Loucy (cell line): ENCODE data around the gene PCBP2.
A peak's percentile ranks its signal among the peaks of the same experiment; 100 is the strongest.

Experiments
- H2AFZ ChIP-seq: fragments of 200-600 bp; sonication (generic); 2 replicates; pipeline ENCODE4 v1.6.0; 2016; ENCODE audit warnings: antibody characterized with exemption, mild to moderate bottlenecking, low read length, moderate library complexity
- H3F3A ChIP-seq: fragments of 200-600 bp; 2 replicates; pipeline ENCODE4 v1.6.0; 2016; ENCODE audit warnings: antibody characterized with exemption, low read depth, mild to moderate bottlenecking
- H3K27me3 ChIP-seq: fragments of 200-600 bp; sonication (generic); 2 replicates; pipeline ENCODE4 v1.6.1; 2014; ENCODE audit warnings: low read length, mild to moderate bottlenecking; ENCODE audit not compliant: insufficient read depth, poor library complexity, severe bottlenecking
- H3K36me3 ChIP-seq: fragments of 200-600 bp; sonication (generic); 2 replicates; pipeline ENCODE4 v1.6.1; 2016; ENCODE audit warnings: low read length; ENCODE audit not compliant: insufficient read depth
- H3K4me1 ChIP-seq: fragments of 200-600 bp; sonication (generic); 2 replicates; pipeline ENCODE4 v1.5.1; 2014; ENCODE audit warnings: low read length, mild to moderate bottlenecking; ENCODE audit not compliant: insufficient read depth, poor library complexity, severe bottlenecking
- H3K4me2 ChIP-seq: fragments of 200-600 bp; sonication (generic); 2 replicates; pipeline ENCODE4 v1.6.0; 2014; ENCODE audit warnings: antibody characterized with exemption, low read length, low read depth, mild to moderate bottlenecking; ENCODE audit not compliant: poor library complexity, severe bottlenecking
- H3K4me3 ChIP-seq: fragments of 200-600 bp; sonication (generic); 2 replicates; pipeline ENCODE4 v1.5.1; 2014; ENCODE audit warnings: low read length, mild to moderate bottlenecking, mixed read lengths; ENCODE audit not compliant: poor library complexity, severe bottlenecking
- H3K79me2 ChIP-seq: fragments of 200-600 bp; sonication (generic); 2 replicates; pipeline ENCODE4 v1.6.1; 2014; ENCODE audit warnings: low read length; ENCODE audit not compliant: insufficient read depth
- H3K9ac ChIP-seq: fragments of 200-600 bp; sonication (generic); 2 replicates; pipeline ENCODE4 v1.6.0; 2014; ENCODE audit warnings: mild to moderate bottlenecking, low read depth, low read length, moderate library complexity; ENCODE audit not compliant: poor library complexity, severe bottlenecking
- H3K9me2 ChIP-seq: fragments of 200-600 bp; sonication (generic); replicated peaks from 2 replicates; pipeline ENCODE4 v1.6.1; 2016; ENCODE audit warnings: low read depth, low read length, mixed read lengths
- H3K9me3 ChIP-seq: fragments of 200-600 bp; sonication (generic); 2 replicates; pipeline ENCODE4 v1.6.1; 2014; ENCODE audit warnings: mild to moderate bottlenecking, antibody characterized with exemption, low read length, low read depth; ENCODE audit not compliant: insufficient read depth
- H4K20me1 ChIP-seq: fragments of 200-600 bp; sonication (generic); 2 replicates; pipeline ENCODE4 v1.6.0; 2014; ENCODE audit warnings: antibody characterized with exemption, low read length, mild to moderate bottlenecking; ENCODE audit not compliant: insufficient read depth, poor library complexity, severe bottlenecking
- CTCF ChIP-seq: fragments of 200-600 bp; sonication (generic); conservative IDR thresholded peaks from 2 replicates; pipeline ENCODE4 v1.5.1; 2014; ENCODE audit warnings: mild to moderate bottlenecking, antibody characterized with exemption, low read length
- EZH2phosphoT487 ChIP-seq: fragments of 200-600 bp; IDR thresholded peaks from 2 replicates; pipeline ENCODE4 v1.6.1; 2018; ENCODE audit warnings: antibody characterized with exemption, mild to moderate bottlenecking, moderate library complexity, borderline replicate concordance

The PCBP2 gene

GRCh38 chr12:53463802-53464560 is 12.1 kb downstream of the PCBP2 start:
- no peak overlapping the region for H3K4me3 ChIP-seq
- peaks cover 100% of the 10 kb centered on the region for H3K36me3 ChIP-seq
- TF ChIP-seq EZH2phosphoT487 (no peak), CTCF (no peak)
- H3F3A ChIP-seq, result peaks cover 3% of the 10 kb centered on the region
- no peaks in the 10 kb centered on the region for H3K9me3 ChIP-seq
- peak overlapping the region; percentile 67 for H3K4me2 ChIP-seq
- no peaks in the 10 kb centered on the region for H3K9me2 ChIP-seq
- no peak overlapping the region for H2AFZ ChIP-seq
- peaks cover 98% of the 10 kb centered on the region for H4K20me1 ChIP-seq
- H3K27me3 ChIP-seq, result no peaks in the 10 kb centered on the region
- peaks cover 99% of the 10 kb centered on the region for H3K79me2 ChIP-seq
- peaks cover 47% of the 10 kb centered on the region for H3K4me1 ChIP-seq
- H3K9ac ChIP-seq, result no peak overlapping the region

GRCh38 chr12:53464685-53465418 is 12.9 kb downstream of the PCBP2 start:
- Histone ChIP-seq H3K4me1 (peaks cover 41% of the 10 kb centered on the region), H3K4me3 (no peak overlapping the region), H4K20me1 (peaks cover 91% of the 10 kb centered on the region), H3K9me3 (no peaks in the 10 kb centered on the region), H3F3A (peaks cover 3% of the 10 kb centered on the region), H2AFZ (no peak overlapping the region), H3K27me3 (no peaks in the 10 kb centered on the region), H3K4me2 (no peak overlapping the region), H3K36me3 (peaks cover 100% of the 10 kb centered on the region), H3K79me2 (peaks cover 90% of the 10 kb centered on the region), H3K9me2 (no peaks in the 10 kb centered on the region), H3K9ac (no peak overlapping the region)
- no peak for TF ChIP-seq EZH2phosphoT487
- TF ChIP-seq CTCF, result no peak

GRCh38 chr12:53465679-53466078 is 13.8 kb downstream of the PCBP2 start:
- Histone ChIP-seq H4K20me1 (peaks cover 90% of the 10 kb centered on the region), H3K27me3 (no peaks in the 10 kb centered on the region), H3K4me2 (no peak overlapping the region), H3K9me3 (no peaks in the 10 kb centered on the region), H3K9me2 (no peaks in the 10 kb centered on the region), H3K79me2 (peaks cover 86% of the 10 kb centered on the region), H2AFZ (no peak overlapping the region), H3K4me1 (peaks cover 32% of the 10 kb centered on the region), H3F3A (peaks cover 3% of the 10 kb centered on the region), H3K9ac (no peak overlapping the region), H3K36me3 (peaks cover 100% of the 10 kb centered on the region), H3K4me3 (no peak overlapping the region)
- TF ChIP-seq EZH2phosphoT487 (no peak), CTCF (no peak)
